Measurements from ENCODE around the gene NIM1K.
"Not testable (repeated sequence)": the region's sequence is repeated elsewhere in the genome, so short reads cannot be mapped to it uniquely, and the experiment has no call there.

The NIM1K gene

GRCh38 chr5:43191740-43192557 is at the start of gene NIM1K:
Gene NIM1K, plus strand, starts transcription at chr5:43192225. Its CDS starts 53,551 bp downstream, at chr5:43245776.
- no peak for DNase-seq (ENCODE audit: low read depth)

GRCh38 chr5:43145071-43145470 is 47.0 kb upstream of the NIM1K start:
- no peak for DNase-seq (ENCODE audit: low read depth)

- no peak for DNase-seq (ENCODE audit: low read depth)
These were observed 45.1 kb upstream of the NIM1K start for GRCh38 chr5:43146958-43147357.

- DNase-seq (ENCODE audit: low read depth), result no peak
These were observed 43.6 kb upstream of the NIM1K start for GRCh38 chr5:43148417-43148816.

- no peak for DNase-seq (ENCODE audit: low read depth)
These were observed 42.8 kb upstream of the NIM1K start for GRCh38 chr5:43149231-43149630.

- DNase-seq (ENCODE audit: low read depth), result no peak
These were observed 42.0 kb upstream of the NIM1K start for GRCh38 chr5:43150075-43150474.

- DNase-seq (ENCODE audit: low read depth), result no peak
These were observed 41.3 kb upstream of the NIM1K start for GRCh38 chr5:43150748-43151147.

- no peak for DNase-seq (ENCODE audit: low read depth)
These were observed 39.1 kb upstream of the NIM1K start for GRCh38 chr5:43152946-43153345.

GRCh38 chr5:43154469-43154868 is 37.6 kb upstream of the NIM1K start:
- DNase-seq (ENCODE audit: low read depth), result no peak

- no peak for DNase-seq (ENCODE audit: low read depth)
These were observed 36.5 kb upstream of the NIM1K start for GRCh38 chr5:43155394-43156096.

- DNase-seq (ENCODE audit: low read depth), result no peak
These were observed 35.6 kb upstream of the NIM1K start for GRCh38 chr5:43156388-43156787.

- DNase-seq (ENCODE audit: low read depth), result no peak
These were observed 35.0 kb upstream of the NIM1K start for GRCh38 chr5:43157068-43157467.

- DNase-seq (ENCODE audit: low read depth), result no peak
These were observed 30.8 kb upstream of the NIM1K start for GRCh38 chr5:43161244-43161643.

- not testable (repeated sequence) for DNase-seq (ENCODE audit: low read depth)
These were observed 27.2 kb upstream of the NIM1K start for GRCh38 chr5:43164801-43165200.

- DNase-seq (ENCODE audit: low read depth), result no peak
These were observed 26.7 kb upstream of the NIM1K start for GRCh38 chr5:43165323-43165722.

GRCh38 chr5:43168175-43168574 is 23.9 kb upstream of the NIM1K start:
- no peak for DNase-seq (ENCODE audit: low read depth)

GRCh38 chr5:43171451-43171850 is 20.6 kb upstream of the NIM1K start:
- DNase-seq (ENCODE audit: low read depth), result no peak

- DNase-seq (ENCODE audit: low read depth), result no peak
These were observed 20.1 kb upstream of the NIM1K start for GRCh38 chr5:43171926-43172325.

GRCh38 chr5:43172779-43173178 is 19.2 kb upstream of the NIM1K start:
- DNase-seq (ENCODE audit: low read depth), result no peak

- no peak for DNase-seq (ENCODE audit: low read depth)
These were observed 17.4 kb upstream of the NIM1K start for GRCh38 chr5:43174586-43174985.

- DNase-seq (ENCODE audit: low read depth), result no peak
These were observed 12.2 kb upstream of the NIM1K start for GRCh38 chr5:43179836-43180235.

- no peak for DNase-seq (ENCODE audit: low read depth)
These were observed 9.6 kb upstream of the NIM1K start for GRCh38 chr5:43182421-43182820.

GRCh38 chr5:43183101-43183500 is 8.9 kb upstream of the NIM1K start:
- DNase-seq (ENCODE audit: low read depth), result not testable (repeated sequence)

All from stimulated activated CD8-positive, alpha-beta memory T cell treated with anti-CD3 and anti-CD28 coated beads, Interleukin-12 subunit alpha, Interleukin-12 subunit beta, amount 100 ng/mL, for 1 hour (primary cell).